ENCODE measurements around the gene RAI14. TPM values are rescaled to one million over a fixed set of nuclear protein-coding genes. Genes with fewer than 3 reads are reported as not detected.

Gene RAI14
- total and polyA plus RNA-seq, 3 experiments from 2014 or later = 0.58 to 3.9 (median 3.9) TPM

- peaks cover 21 to 46% of the 10 kb centered on the region in 2 donors for H3K27me3 Mint-ChIP-seq
- ChIA-PET CTCF (no interaction called here), POLR2A (no interaction called here)
Observed at GRCh38 chr5:34652466-34652865, 3.7 kb upstream of the RAI14 start.

DNA sequence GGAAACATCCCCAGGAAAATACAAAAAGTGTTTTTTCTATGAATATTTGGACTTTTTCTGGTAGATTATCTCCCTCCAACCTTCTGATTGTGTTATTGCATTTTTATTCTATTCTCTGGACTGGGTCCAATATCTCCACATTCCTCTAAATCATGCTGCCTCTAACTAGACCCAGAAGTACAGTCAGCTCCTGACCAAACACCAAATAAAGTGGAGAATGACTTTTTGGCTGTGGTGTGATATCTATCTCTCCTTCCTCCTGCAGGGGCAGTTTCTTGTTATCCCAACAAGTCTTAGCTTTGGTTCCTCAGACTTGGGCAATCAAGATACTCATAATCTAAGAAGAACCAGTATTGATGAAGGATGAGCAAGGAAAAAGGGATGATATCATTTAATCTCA, 3.2 kb upstream of the RAI14 start:
- Mint-ChIP-seq H3K9me3 (peaks cover 0 to 3% (median 0%) of the 10 kb centered on the region in 5 donors), H3K27me3 (peaks cover 26 to 49% of the 10 kb centered on the region in 2 donors), H3K27ac (no peak overlapping the region), H3K36me3 (peaks cover 0 to 2% (median 0%) of the 10 kb centered on the region in 3 donors), H3K4me3 (no peak overlapping the region), H3K4me1 (peaks cover 18 to 25% (median 23%) of the 10 kb centered on the region in 3 donors)
- no peak overlapping the region for H3K4me3 ChIP-seq (ENCODE audit: low read length)
- H3K9me3 ChIP-seq (ENCODE audit: low read length) = no peaks in the 10 kb centered on the region
- peaks cover 7% of the 10 kb centered on the region for H3K4me1 ChIP-seq (ENCODE audit: insufficient read depth, low read length)
- ChIA-PET POLR2A (no interaction called here), CTCF (no interaction called here)
- DNase-seq = no peak
- H3K27ac ChIP-seq (ENCODE audit: low read depth, low read length) = no peak overlapping the region
- H3K36me3 ChIP-seq (ENCODE audit: insufficient read depth, low read length) = no peaks in the 10 kb centered on the region
- H3K27me3 ChIP-seq (ENCODE audit: insufficient read depth, low read length, poor library complexity, severe bottlenecking) = no peaks in the 10 kb centered on the region

More at GRCh38 chr5:34652466-34652865, 3.7 kb upstream of the RAI14 start:
- Histone ChIP-seq H3K4me1 (ENCODE audit: insufficient read depth, low read length) (peaks cover 5% of the 10 kb centered on the region), H3K9me3 (ENCODE audit: low read length) (no peaks in the 10 kb centered on the region), H3K27ac (ENCODE audit: low read depth, low read length) (no peak overlapping the region), H3K36me3 (ENCODE audit: insufficient read depth, low read length) (no peaks in the 10 kb centered on the region), H3K4me3 (ENCODE audit: low read length) (no peak overlapping the region), H3K27me3 (ENCODE audit: insufficient read depth, low read length, poor library complexity, severe bottlenecking) (no peaks in the 10 kb centered on the region)
- no peak for DNase-seq
- Mint-ChIP-seq H3K9me3 (peaks cover 0 to 2% (median 0%) of the 10 kb centered on the region in 5 donors), H3K27ac (no peak overlapping the region), H3K4me3 (no peak overlapping the region), H3K36me3 (peaks cover 0 to 2% (median 0%) of the 10 kb centered on the region in 3 donors), H3K4me1 (peaks cover 14 to 21% (median 18%) of the 10 kb centered on the region in 3 donors)

DNA sequence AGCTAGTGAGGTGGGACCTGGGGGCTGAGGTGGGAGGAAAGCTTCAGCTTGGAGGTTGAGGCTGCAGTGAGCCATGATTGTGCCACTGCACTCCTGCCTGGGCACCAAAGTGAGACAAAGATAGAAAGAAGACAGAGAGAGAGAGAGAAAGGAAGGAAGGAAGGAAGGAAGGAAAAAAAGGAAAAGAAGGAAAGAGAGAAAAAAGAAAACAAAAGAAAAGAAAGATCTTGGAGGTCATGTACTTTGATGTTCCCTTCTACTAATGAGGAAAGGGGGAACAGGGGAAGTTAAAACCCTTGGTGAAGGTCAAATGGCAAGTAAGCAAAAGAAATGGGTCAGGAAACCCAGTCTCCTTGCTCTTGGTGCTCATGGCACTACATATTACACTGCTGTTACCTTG, 2.4 kb upstream of the RAI14 start:
- H3K9me3 ChIP-seq (ENCODE audit: low read length) = no peaks in the 10 kb centered on the region
- no peaks in the 10 kb centered on the region for H3K36me3 ChIP-seq (ENCODE audit: insufficient read depth, low read length)
- Mint-ChIP-seq H3K36me3 (peaks cover 0 to 2% (median 0%) of the 10 kb centered on the region in 3 donors), H3K9me3 (peaks cover 0 to 3% (median 0%) of the 10 kb centered on the region in 5 donors), H3K4me3 (peak overlapping the region in 2 of 7 donors; percentile 2 to 45), H3K27ac (no peak overlapping the region), H3K27me3 (peaks cover 26 to 46% of the 10 kb centered on the region in 2 donors), H3K4me1 (peaks cover 20 to 29% (median 26%) of the 10 kb centered on the region in 3 donors)
- CTCF ChIA-PET = no interaction called here
- H3K4me1 ChIP-seq (ENCODE audit: insufficient read depth, low read length) = peaks cover 7% of the 10 kb centered on the region
- POLR2A ChIA-PET = no interaction called here
- H3K27me3 ChIP-seq (ENCODE audit: insufficient read depth, low read length, poor library complexity, severe bottlenecking) = no peaks in the 10 kb centered on the region
- H3K4me3 ChIP-seq (ENCODE audit: low read length) = no peak overlapping the region
- H3K27ac ChIP-seq (ENCODE audit: low read depth, low read length) = no peak overlapping the region
- no peak for DNase-seq

- Mint-ChIP-seq H3K9me3 (peaks cover 0 to 3% (median 0%) of the 10 kb centered on the region in 5 donors), H3K27ac (peak overlapping the region in 6 of 8 donors; percentile 37 to 88 (median 70)), H3K36me3 (peaks cover 0 to 2% (median 0%) of the 10 kb centered on the region in 3 donors), H3K4me3 (peak overlapping the region; percentile 82 to 94 (median 90)), H3K4me1 (peaks cover 20 to 29% (median 26%) of the 10 kb centered on the region in 3 donors), H3K27me3 (peaks cover 22 to 58% of the 10 kb centered on the region in 2 donors)
- DNase-seq = peak in 1 of 5 donors; percentile 12
- peak overlapping the region; percentile 22 for H3K27ac ChIP-seq (ENCODE audit: low read depth, low read length)
- H3K4me3 ChIP-seq (ENCODE audit: low read length) = peak overlapping the region; percentile 73
- ChIA-PET CTCF (interaction anchor here (0.7 kb wide), 1 partner anchor 242 kb away, joined by 3 read pairs; no protein-coding TSS in a partner anchor), POLR2A (no interaction called here)
- peaks cover 7% of the 10 kb centered on the region for H3K4me1 ChIP-seq (ENCODE audit: insufficient read depth, low read length)
- no peaks in the 10 kb centered on the region for H3K36me3 ChIP-seq (ENCODE audit: insufficient read depth, low read length)
- no peaks in the 10 kb centered on the region for H3K27me3 ChIP-seq (ENCODE audit: insufficient read depth, low read length, poor library complexity, severe bottlenecking)
- no peaks in the 10 kb centered on the region for H3K9me3 ChIP-seq (ENCODE audit: low read length)
Observed at GRCh38 chr5:34655354-34655991, 655 bp upstream of the RAI14 start.

DNA sequence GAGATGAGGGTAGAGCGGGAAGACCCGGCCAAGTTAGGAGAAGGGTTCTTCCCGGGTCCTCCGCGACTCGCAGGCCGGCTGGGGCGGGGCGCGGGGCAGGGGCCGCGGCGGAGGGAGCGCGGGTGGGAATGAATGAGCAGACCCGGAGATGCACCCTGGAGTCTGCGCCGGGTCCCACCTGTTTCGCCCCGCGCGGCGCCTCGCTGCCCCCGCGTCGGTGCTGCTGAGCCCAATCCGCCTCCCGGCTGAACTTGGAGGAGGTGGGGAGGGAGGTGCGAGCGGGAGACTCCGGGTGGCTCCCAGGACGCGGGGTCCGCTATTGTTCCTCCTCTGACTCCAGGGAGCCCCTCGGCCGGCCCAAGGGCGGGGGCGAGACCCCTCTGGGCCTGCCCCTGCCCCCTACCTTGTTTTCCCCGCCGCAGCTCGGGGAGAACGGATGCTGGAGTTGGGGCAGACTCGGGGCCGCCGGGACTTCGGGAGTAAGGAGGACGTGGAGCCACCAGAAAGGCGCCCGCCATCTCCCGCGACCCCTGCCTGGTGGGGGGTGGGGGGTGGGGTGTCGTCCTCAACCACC, 659 bp downstream of the RAI14 start:
- H3K9me3 ChIP-seq (ENCODE audit: low read length) = no peaks in the 10 kb centered on the region
- CTCF ChIA-PET = no interaction called here
- H3K4me3 ChIP-seq (ENCODE audit: low read length) = peak overlapping the region; percentile 26
- no peak for DNase-seq
- H3K27ac ChIP-seq (ENCODE audit: low read depth, low read length) = peak overlapping the region; percentile 31
- peaks cover 27 to 69% of the 10 kb centered on the region in 2 donors for H3K27me3 Mint-ChIP-seq
- H3K4me3 Mint-ChIP-seq = peak overlapping the region in 6 of 7 donors; percentile 69 to 85 (median 78)
- H3K36me3 Mint-ChIP-seq = peaks cover 0 to 2% (median 0%) of the 10 kb centered on the region in 3 donors
- H3K4me1 Mint-ChIP-seq = peaks cover 20 to 29% (median 26%) of the 10 kb centered on the region in 3 donors
- peaks cover 0 to 3% (median 0%) of the 10 kb centered on the region in 5 donors for H3K9me3 Mint-ChIP-seq
- POLR2A ChIA-PET = no interaction called here
- no peaks in the 10 kb centered on the region for H3K27me3 ChIP-seq (ENCODE audit: insufficient read depth, low read length, poor library complexity, severe bottlenecking)
- peaks cover 7% of the 10 kb centered on the region for H3K4me1 ChIP-seq (ENCODE audit: insufficient read depth, low read length)
- no peak overlapping the region for H3K27ac Mint-ChIP-seq
- H3K36me3 ChIP-seq (ENCODE audit: insufficient read depth, low read length) = no peaks in the 10 kb centered on the region

GRCh38 chr5:34657274-34657921, 1.3 kb downstream of the RAI14 start:
- peaks cover 7% of the 10 kb centered on the region for H3K4me1 ChIP-seq (ENCODE audit: insufficient read depth, low read length)
- Mint-ChIP-seq H3K4me1 (peaks cover 20 to 29% (median 26%) of the 10 kb centered on the region in 3 donors), H3K27me3 (peaks cover 31 to 76% of the 10 kb centered on the region in 2 donors), H3K9me3 (peaks cover 0 to 3% (median 0%) of the 10 kb centered on the region in 5 donors), H3K4me3 (peak overlapping the region; percentile 56 to 85 (median 78)), H3K36me3 (peaks cover 0 to 2% (median 0%) of the 10 kb centered on the region in 3 donors), H3K27ac (peak overlapping the region in 2 of 8 donors; percentile 52 to 68)
- no peaks in the 10 kb centered on the region for H3K36me3 ChIP-seq (ENCODE audit: insufficient read depth, low read length)
- no peak for DNase-seq
- ChIA-PET CTCF (no interaction called here), POLR2A (no interaction called here)
- H3K4me3 ChIP-seq (ENCODE audit: low read length) = peak overlapping the region; percentile 1
- H3K27ac ChIP-seq (ENCODE audit: low read depth, low read length) = no peak overlapping the region
- H3K27me3 ChIP-seq (ENCODE audit: insufficient read depth, low read length, poor library complexity, severe bottlenecking) = no peaks in the 10 kb centered on the region
- H3K9me3 ChIP-seq (ENCODE audit: low read length) = no peaks in the 10 kb centered on the region

DNA sequence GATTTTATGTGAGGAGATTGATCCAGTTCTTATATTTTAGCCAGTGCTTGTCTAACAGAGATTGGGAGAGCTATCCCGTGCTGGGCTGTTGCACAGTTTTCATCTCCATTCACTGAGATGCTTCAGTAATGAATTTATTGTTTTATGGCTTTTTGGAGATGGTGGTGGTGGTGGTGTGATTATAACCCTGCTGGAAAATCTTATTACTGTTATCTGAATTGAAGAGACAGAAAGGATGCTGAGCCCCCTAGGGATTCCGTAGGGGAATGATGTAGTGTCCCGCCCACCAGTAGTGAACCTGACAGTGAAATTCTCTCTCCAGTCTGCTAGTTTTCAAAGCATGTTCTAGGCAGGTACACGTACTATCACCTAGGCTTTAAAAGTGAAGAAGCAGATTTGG, 1.9 kb downstream of the RAI14 start:
- peak overlapping the region in 6 of 7 donors; percentile 56 to 79 (median 76) for H3K4me3 Mint-ChIP-seq
- H3K27ac ChIP-seq (ENCODE audit: low read depth, low read length) = no peak overlapping the region
- DNase-seq = no peak
- H3K4me1 ChIP-seq (ENCODE audit: insufficient read depth, low read length) = peaks cover 7% of the 10 kb centered on the region
- ChIA-PET POLR2A (no interaction called here), CTCF (no interaction called here)
- H3K9me3 ChIP-seq (ENCODE audit: low read length) = no peaks in the 10 kb centered on the region
- peaks cover 0 to 2% (median 0%) of the 10 kb centered on the region in 3 donors for H3K36me3 Mint-ChIP-seq
- peaks cover 0 to 3% (median 0%) of the 10 kb centered on the region in 5 donors for H3K9me3 Mint-ChIP-seq
- no peak overlapping the region for H3K27ac Mint-ChIP-seq
- no peaks in the 10 kb centered on the region for H3K27me3 ChIP-seq (ENCODE audit: insufficient read depth, low read length, poor library complexity, severe bottlenecking)
- H3K36me3 ChIP-seq (ENCODE audit: insufficient read depth, low read length) = no peaks in the 10 kb centered on the region
- H3K4me1 Mint-ChIP-seq = peaks cover 20 to 29% (median 26%) of the 10 kb centered on the region in 3 donors
- H3K4me3 ChIP-seq (ENCODE audit: low read length) = no peak overlapping the region
- H3K27me3 Mint-ChIP-seq = peaks cover 31 to 72% of the 10 kb centered on the region in 2 donors
